ENCODE data around the gene ST3GAL3.

- TF ChIP-seq POLR2A (IDR thresholded peaks at IDR 0.05): no peak
- peak in 1 of 4 experiments; percentile 12 for TF ChIP-seq CTCF (IDR thresholded peaks at IDR 0.05)
Measured at GRCh38 chr1:43930168-43930948, 223.0 kb downstream of the ST3GAL3 start.

All from uterus (tissue), 2 donors.